ENCODE results near the gene FGF5. TPM values are rescaled to one million over a fixed set of nuclear protein-coding genes. Genes with fewer than 3 reads are reported as not detected.

The FGF5 gene
- total RNA-seq, 1 donor from 2014 or later = 3.8 TPM

- DNase-seq (ENCODE audit: low read depth) = no peak
- Histone ChIP-seq H3K36me3 (ENCODE audit: control insufficient read depth, insufficient read depth, low read length) (no peaks in the 10 kb centered on the region), H3K4me3 (ENCODE audit: low read depth, low read length) (no peak overlapping the region), H3K27me3 (ENCODE audit: control insufficient read depth, insufficient read depth, low read length) (no peaks in the 10 kb centered on the region)
- no peak for TF ChIP-seq CTCF (IDR thresholded peaks at IDR 0.05; ENCODE audit: insufficient read depth, low read length, poor library complexity, severe bottlenecking)
Observed at GRCh38 chr4:80340036-80340435, 73.6 kb downstream of the FGF5 start.

Other genes starting within 250 kb of the FGF5 start
- gene ANTXR2, start 193.4 kb upstream of the FGF5 start, total RNA-seq = 32.2 and 32.7 TPM in 2 replicates
- 0.17 and 0.55 TPM in 2 replicates for gene PRDM8, start 69.2 kb upstream of the FGF5 start, total RNA-seq
- not detected in 2 replicates for gene CFAP299, start 69.1 kb downstream of the FGF5 start, total RNA-seq